Measurements from ENCODE around the gene ZNF75A. TPM values are rescaled to one million over a fixed set of nuclear protein-coding genes. Genes with fewer than 3 reads are reported as not detected.

ZNF75A gene
- polyA plus RNA-seq, 2 of the 4 experiments (the other 2 are of a cell fraction) = 16.6 to 27.3 TPM

- TF ChIP-seq, protein P1, sequence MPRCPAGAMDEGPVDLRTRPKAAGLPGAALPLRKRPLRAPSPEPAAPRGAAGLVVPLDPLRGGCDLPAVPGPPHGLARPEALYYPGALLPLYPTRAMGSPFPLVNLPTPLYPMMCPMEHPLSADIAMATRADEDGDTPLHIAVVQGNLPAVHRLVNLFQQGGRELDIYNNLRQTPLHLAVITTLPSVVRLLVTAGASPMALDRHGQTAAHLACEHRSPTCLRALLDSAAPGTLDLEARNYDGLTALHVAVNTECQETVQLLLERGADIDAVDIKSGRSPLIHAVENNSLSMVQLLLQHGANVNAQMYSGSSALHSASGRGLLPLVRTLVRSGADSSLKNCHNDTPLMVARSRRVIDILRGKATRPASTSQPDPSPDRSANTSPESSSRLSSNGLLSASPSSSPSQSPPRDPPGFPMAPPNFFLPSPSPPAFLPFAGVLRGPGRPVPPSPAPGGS (IDR thresholded peaks at IDR 0.05) = 0 out of 3 replicates have a peak, but pooled peaks have one; percentile 61
- TF ChIP-seq CBX2 (IDR thresholded peaks at IDR 0.05; ENCODE audit: borderline replicate concordance, low read depth) (no peak), TP53 (CRISPR knock-in tag; IDR thresholded peaks at IDR 0.05) (0 out of 2 replicates have a peak, but pooled peaks have one; percentile 70), KDM1A (IDR thresholded peaks at IDR 0.05; ENCODE audit: low read depth) (0 out of 2 replicates have a peak, but pooled peaks have one; percentile 13), FOXS1 (CRISPR knock-in tag; IDR thresholded peaks at IDR 0.05) (no peak), SREBF2 (IDR thresholded peaks at IDR 0.05) (no peak), NFE2L2 (conservative IDR thresholded peaks at IDR 0.05; ENCODE audit: low read length) (no peak), RAD21 (conservative IDR thresholded peaks at IDR 0.05 in 1 of 2, IDR thresholded peaks at IDR 0.05 in 1 of 2) (0 out of 5 replicates have a peak, but pooled peaks of 1 of the 2 experiments have one; percentile 9), GATA3 (IDR thresholded peaks at IDR 0.05; ENCODE audit: borderline replicate concordance) (peak; percentile 39; the same call in 1 of the 2 replicates)
- TF ChIP-seq, protein P2, sequence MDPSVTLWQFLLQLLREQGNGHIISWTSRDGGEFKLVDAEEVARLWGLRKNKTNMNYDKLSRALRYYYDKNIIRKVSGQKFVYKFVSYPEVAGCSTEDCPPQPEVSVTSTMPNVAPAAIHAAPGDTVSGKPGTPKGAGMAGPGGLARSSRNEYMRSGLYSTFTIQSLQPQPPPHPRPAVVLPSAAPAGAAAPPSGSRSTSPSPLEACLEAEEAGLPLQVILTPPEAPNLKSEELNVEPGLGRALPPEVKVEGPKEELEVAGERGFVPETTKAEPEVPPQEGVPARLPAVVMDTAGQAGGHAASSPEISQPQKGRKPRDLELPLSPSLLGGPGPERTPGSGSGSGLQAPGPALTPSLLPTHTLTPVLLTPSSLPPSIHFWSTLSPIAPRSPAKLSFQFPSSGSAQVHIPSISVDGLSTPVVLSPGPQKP (IDR thresholded peaks at IDR 0.05; ENCODE audit: low read depth, low read length) = no peak
These were observed at the start of gene ZNF75A, which contains the start of gene TIGD7 (continued) for GRCh38 chr16:3305109-3306068.

DNA sequence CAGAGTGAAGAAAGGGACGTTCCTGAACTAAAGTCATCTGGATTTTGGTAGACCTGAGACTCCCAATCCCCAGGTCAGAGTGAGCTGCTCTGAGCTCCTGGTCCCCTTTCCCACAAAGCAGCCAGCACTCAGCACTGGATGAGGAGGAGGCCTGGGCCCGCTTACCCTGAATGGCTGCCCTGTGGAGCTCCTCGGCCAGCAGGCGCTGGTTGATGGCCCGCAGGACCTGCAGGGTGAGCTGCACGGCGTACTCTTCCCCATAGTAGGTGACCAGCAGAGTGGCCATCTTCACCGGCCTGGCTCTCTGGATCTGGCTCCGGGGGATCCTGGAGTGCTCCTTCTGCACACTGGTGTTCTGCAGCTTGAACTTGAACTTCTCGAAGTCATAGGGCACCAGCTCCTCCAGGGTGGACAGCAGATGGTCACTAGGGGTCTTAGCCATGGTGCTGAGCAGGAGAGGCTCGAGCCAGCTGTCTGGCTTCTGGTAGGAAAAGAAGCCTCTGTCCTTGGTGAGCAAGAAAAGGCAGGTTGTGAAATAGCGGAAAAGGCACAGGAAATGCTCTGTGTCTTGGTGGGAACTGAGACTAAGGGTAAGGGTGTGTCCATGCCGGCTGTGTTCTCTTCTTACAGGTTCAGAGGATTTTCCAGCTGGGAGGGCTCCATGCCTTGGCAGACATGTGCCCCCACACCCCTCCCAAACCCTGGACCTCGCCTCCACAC is 49.0 kb upstream of the ZNF75A start, which contains the start of gene MEFV:
Gene MEFV (minus strand): TSS at position 488 of the 720 bp plus-strand sequence. CDS start 46 bp downstream, at position 442.
- FAIRE-seq (no peak), DNase-seq (ENCODE audit: low read depth in 1 of 2, low spot score in 1 of 2) (no peak), ATAC-seq (no peak)
- ChIA-PET POLR2A (no interaction called here), CTCF (interaction anchor here (0.7 to 1.8 kb wide), 2 partner anchors 11 to 167 kb away, joined by 3 to 6 read pairs; no protein-coding TSS in a partner anchor)
- WGBS (ENCODE audit: missing lambda C conversion rate) = 54% methylated on average over 14 of the region's 14 CpGs
- Histone ChIP-seq H3K4me1 (no peaks in the 10 kb centered on the region), H3K9me3 (no peaks in the 10 kb centered on the region), H3K27ac (no peak within 1 kb of the TSS), H3K4me3 (no peak within 1 kb of the TSS), H3K4me2 (no peak within 1 kb of the TSS)
- TF ChIP-seq CBX8 (IDR thresholded peaks at IDR 0.05) (no peak), FOSL2 (IDR thresholded peaks at IDR 0.05) (no peak), FOSL2 (CRISPR knock-in tag; IDR thresholded peaks at IDR 0.05) (no peak), MYC (IDR thresholded peaks at IDR 0.05; ENCODE audit: borderline replicate concordance, low read length) (no peak), POLR2A (IDR thresholded peaks at IDR 0.05; ENCODE audit: low read length) (no peak), TP53 (CRISPR knock-in tag; IDR thresholded peaks at IDR 0.05) (no peak), RNF2 (IDR thresholded peaks at IDR 0.05; ENCODE audit: borderline replicate concordance, low read depth) (no peak), PHF8 (IDR thresholded peaks at IDR 0.05; ENCODE audit: borderline replicate concordance, low read depth) (no peak), FOXS1 (CRISPR knock-in tag; IDR thresholded peaks at IDR 0.05) (no peak), BHLHE40 (IDR thresholded peaks at IDR 0.05; ENCODE audit: low read depth, low read length) (no peak), KDM1A (IDR thresholded peaks at IDR 0.05; ENCODE audit: low read depth) (no peak)

- ChIA-PET CTCF (interaction anchor here (0.9 to 1.9 kb wide), 3 partner anchors 10 to 42 kb away, joined by 3 to 6 read pairs (median 6); no protein-coding TSS in a partner anchor), POLR2A (no interaction called here)
- no peaks in the 10 kb centered on the region for H3K4me1 ChIP-seq
- H3K4me3 ChIP-seq = no peak overlapping the region
- no peaks in the 10 kb centered on the region for H3K9me3 ChIP-seq
- no peak for FAIRE-seq
- no peak overlapping the region for H3K4me2 ChIP-seq
- H3K27ac ChIP-seq = no peak overlapping the region
- 30% methylated on average over 9 of the region's 9 CpGs for WGBS (ENCODE audit: missing lambda C conversion rate)
- DNase-seq (ENCODE audit: low read depth in 1 of 2, low spot score in 1 of 2) = no peak
- ATAC-seq = no peak
- TF ChIP-seq, protein P3, sequence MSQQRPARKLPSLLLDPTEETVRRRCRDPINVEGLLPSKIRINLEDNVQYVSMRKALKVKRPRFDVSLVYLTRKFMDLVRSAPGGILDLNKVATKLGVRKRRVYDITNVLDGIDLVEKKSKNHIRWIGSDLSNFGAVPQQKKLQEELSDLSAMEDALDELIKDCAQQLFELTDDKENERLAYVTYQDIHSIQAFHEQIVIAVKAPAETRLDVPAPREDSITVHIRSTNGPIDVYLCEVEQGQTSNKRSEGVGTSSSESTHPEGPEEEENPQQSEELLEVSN (IDR thresholded peaks at IDR 0.05; ENCODE audit: borderline replicate concordance, low read depth) = no peak
- TF ChIP-seq CHD2 (IDR thresholded peaks at IDR 0.05; ENCODE audit: low read length, partially characterized antibody) (no peak), NR3C1 (IDR thresholded peaks at IDR 0.05) (no peak), KDM1A (IDR thresholded peaks at IDR 0.05; ENCODE audit: low read depth) (no peak), MAZ (IDR thresholded peaks at IDR 0.05; ENCODE audit: borderline replicate concordance, low read depth, low read length) (no peak), FOSL2 (IDR thresholded peaks at IDR 0.05) (no peak), FOSL2 (CRISPR knock-in tag; IDR thresholded peaks at IDR 0.05) (no peak), HDAC2 (IDR thresholded peaks at IDR 0.05) (no peak)
- TF ChIP-seq, protein P4, sequence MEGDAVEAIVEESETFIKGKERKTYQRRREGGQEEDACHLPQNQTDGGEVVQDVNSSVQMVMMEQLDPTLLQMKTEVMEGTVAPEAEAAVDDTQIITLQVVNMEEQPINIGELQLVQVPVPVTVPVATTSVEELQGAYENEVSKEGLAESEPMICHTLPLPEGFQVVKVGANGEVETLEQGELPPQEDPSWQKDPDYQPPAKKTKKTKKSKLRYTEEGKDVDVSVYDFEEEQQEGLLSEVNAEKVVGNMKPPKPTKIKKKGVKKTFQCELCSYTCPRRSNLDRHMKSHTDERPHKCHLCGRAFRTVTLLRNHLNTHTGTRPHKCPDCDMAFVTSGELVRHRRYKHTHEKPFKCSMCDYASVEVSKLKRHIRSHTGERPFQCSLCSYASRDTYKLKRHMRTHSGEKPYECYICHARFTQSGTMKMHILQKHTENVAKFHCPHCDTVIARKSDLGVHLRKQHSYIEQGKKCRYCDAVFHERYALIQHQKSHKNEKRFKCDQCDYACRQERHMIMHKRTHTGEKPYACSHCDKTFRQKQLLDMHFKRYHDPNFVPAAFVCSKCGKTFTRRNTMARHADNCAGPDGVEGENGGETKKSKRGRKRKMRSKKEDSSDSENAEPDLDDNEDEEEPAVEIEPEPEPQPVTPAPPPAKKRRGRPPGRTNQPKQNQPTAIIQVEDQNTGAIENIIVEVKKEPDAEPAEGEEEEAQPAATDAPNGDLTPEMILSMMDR (IDR thresholded peaks at IDR 0.05) = no peak
These were observed 48.3 kb upstream of the ZNF75A start for GRCh38 chr16:3256866-3257465.

All from A549 (cell line).